BE2C (cell line): Measurements from ENCODE around the gene CEBPG.

Source experiments
- DNase-seq: peaks from one replicate; pipeline ENCODE4 v3.0.0-alpha.2; 2020
- H3K27me3 ChIP-seq: fragments of 250-450 bp; sonication (Bioruptor Pico); 2 replicates; pipeline ENCODE4 v1.5.1; 2020; ENCODE audit warnings: mild to moderate bottlenecking
- H3K36me3 ChIP-seq: fragments of 250-450 bp; sonication (Bioruptor Pico); 2 replicates; pipeline ENCODE4 v1.5.1; 2020; ENCODE audit warnings: mild to moderate bottlenecking
- H3K4me1 ChIP-seq: fragments of 250-450 bp; sonication (Bioruptor Pico); 2 replicates; pipeline ENCODE4 v1.5.1; 2020
- H3K4me3 ChIP-seq: 2 replicates; pipeline ENCODE4 v1.5.1; 2011; ENCODE audit warnings: low read depth, low read length
- H3K9me3 ChIP-seq: fragments of 250-450 bp; sonication (Bioruptor Pico); 2 replicates; pipeline ENCODE4 v1.5.1; 2020
- TF ChIP-seq, protein P1 (sequence below): IDR thresholded peaks from 2 replicates; pipeline ENCODE4 v1.5.1; 2012; ENCODE audit warnings: mild to moderate bottlenecking, low read depth, low read length

Gene CEBPG

DNA sequence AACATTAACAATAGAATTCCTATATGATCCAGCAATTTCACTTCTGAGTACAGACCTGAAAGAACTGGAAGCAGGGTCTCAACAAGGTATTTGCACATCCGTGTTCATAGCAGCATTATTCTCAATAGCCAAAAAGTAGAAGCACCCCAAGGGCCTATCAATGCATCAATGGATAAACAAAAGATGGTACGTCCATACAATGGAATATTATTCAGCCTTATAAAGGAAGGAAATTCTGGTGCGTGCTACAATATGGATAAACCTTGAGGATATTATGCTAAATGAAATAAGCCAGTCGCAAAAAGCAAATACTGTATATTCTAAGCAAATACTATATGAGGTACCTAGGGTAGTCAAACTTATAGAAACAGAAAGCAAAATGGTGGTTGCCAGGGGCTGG, 40.4 kb upstream of the CEBPG start:
- H3K36me3 ChIP-seq: no peaks in the 10 kb centered on the region
- TF ChIP-seq, protein P1, sequence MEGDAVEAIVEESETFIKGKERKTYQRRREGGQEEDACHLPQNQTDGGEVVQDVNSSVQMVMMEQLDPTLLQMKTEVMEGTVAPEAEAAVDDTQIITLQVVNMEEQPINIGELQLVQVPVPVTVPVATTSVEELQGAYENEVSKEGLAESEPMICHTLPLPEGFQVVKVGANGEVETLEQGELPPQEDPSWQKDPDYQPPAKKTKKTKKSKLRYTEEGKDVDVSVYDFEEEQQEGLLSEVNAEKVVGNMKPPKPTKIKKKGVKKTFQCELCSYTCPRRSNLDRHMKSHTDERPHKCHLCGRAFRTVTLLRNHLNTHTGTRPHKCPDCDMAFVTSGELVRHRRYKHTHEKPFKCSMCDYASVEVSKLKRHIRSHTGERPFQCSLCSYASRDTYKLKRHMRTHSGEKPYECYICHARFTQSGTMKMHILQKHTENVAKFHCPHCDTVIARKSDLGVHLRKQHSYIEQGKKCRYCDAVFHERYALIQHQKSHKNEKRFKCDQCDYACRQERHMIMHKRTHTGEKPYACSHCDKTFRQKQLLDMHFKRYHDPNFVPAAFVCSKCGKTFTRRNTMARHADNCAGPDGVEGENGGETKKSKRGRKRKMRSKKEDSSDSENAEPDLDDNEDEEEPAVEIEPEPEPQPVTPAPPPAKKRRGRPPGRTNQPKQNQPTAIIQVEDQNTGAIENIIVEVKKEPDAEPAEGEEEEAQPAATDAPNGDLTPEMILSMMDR: no peak
- H3K4me3 ChIP-seq: no peak overlapping the region
- H3K4me1 ChIP-seq: no peaks in the 10 kb centered on the region
- no peaks in the 10 kb centered on the region for H3K9me3 ChIP-seq
- DNase-seq: no peak
- no peaks in the 10 kb centered on the region for H3K27me3 ChIP-seq

DNA sequence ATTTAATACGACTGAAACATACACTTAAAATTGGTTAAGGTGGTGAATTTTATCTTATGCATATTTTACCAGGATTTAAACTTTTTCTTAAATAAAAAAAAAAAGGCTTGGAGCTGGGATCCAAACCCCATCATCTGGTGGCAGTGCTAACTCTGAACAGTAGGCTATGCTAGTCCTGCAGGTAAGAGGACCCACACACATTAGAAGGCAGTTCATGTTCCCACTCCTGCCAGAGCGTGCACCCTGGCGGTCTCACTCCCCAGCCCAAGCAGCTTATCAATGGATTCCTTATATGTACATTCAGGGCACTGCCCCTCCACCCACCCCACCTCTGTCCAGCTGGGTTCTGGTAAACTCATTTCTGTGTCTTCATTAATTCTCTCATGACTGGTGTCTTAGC, 39.9 kb upstream of the CEBPG start:
- Histone ChIP-seq H3K27me3 (no peaks in the 10 kb centered on the region), H3K4me3 (no peak overlapping the region), H3K9me3 (no peaks in the 10 kb centered on the region), H3K4me1 (no peaks in the 10 kb centered on the region), H3K36me3 (no peaks in the 10 kb centered on the region)
- TF ChIP-seq, protein P1: no peak
- DNase-seq: no peak

DNA sequence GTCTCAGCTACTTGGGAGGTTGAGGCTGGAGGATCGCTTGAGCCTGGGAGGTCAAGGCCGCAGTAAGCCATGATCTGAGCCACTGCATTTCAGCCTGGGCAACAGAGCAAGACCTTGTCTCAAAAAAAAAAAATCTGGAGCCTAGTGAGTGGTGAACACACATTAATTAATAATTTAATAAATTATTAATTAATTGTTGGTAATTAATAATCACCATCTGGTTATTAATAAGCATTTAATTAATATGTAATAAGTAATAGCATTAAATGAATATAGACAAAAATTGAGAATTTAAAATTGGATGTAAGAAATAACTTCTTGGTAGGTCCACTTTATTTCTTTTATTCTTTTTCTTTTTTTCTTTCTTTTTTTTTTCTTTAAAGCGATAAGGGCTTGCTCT, 39.2 kb upstream of the CEBPG start:
- no peaks in the 10 kb centered on the region for H3K27me3 ChIP-seq
- no peak for DNase-seq
- H3K4me1 ChIP-seq: no peaks in the 10 kb centered on the region
- no peaks in the 10 kb centered on the region for H3K9me3 ChIP-seq
- no peaks in the 10 kb centered on the region for H3K36me3 ChIP-seq
- TF ChIP-seq, protein P1: no peak
- no peak overlapping the region for H3K4me3 ChIP-seq

DNA sequence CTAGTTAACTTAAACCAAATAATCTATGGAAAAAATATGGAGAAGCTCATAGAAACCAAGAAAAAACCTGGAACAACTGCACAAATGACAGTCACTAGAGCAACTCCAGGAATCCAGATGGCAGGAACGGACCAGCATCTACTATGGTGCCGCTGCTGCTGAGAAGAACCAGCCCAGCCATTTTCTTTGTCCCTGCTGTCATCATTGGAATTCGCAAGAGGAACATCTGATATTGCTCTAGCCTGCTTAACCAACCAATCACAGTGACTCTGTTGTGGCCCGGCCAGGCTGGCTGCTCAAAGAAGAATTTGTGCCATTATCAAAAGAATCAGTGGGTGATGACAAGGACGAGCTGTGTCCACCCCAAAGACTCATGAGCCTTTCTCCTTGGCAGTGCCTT, 38.1 kb upstream of the CEBPG start:
- H3K36me3 ChIP-seq: no peaks in the 10 kb centered on the region
- no peak overlapping the region for H3K4me3 ChIP-seq
- no peaks in the 10 kb centered on the region for H3K27me3 ChIP-seq
- TF ChIP-seq, protein P1: no peak
- H3K4me1 ChIP-seq: no peaks in the 10 kb centered on the region
- H3K9me3 ChIP-seq: no peaks in the 10 kb centered on the region
- DNase-seq: no peak

DNA sequence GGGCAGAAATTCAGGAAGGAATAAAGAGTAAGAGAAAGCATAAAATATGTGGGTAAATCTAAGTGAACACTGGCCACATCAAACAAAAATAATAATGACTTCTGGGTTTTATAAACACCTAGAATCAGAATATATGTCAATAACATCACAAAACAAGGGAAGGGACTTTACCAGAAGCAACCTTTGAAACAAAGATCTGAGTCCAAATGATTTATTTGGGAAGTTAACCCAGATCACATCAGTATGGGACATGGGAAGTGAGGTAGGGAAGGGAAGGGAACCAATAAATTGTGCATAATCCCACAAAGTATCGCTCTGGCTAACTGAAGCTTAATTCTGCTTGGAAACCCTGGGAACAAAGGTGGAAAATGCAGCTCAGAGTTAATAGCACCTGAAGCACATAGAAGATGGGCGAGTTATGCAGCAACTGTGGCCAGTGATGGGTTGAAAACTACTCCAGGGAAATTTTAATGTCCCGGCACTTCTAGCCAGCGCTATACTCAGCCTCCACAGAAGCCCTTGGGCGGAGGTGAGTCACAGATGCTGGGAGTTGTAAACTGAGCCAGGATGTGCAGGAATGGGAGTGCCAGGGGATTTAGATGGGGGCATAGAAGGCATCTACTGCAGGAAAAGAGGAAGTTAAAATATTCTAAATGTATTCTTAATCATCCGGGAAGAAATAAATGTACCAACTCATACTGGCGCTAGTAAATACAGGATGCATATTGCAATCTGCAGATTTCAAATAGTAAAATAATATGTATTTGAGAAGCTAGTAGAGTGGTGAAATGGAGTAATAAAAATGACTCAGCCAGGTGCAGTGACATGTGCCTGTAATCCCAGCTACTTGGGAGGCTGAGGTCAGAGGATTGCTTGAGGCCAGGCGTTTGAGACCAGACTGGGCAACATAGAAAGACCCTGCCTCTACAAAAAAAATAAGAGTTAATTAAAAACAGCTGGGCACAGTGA, 34.2 kb upstream of the CEBPG start:
- Histone ChIP-seq H3K36me3 (no peaks in the 10 kb centered on the region), H3K4me3 (no peak overlapping the region), H3K27me3 (peaks cover 10% of the 10 kb centered on the region; the same call in 1 of the 2 replicates), H3K4me1 (no peaks in the 10 kb centered on the region), H3K9me3 (no peaks in the 10 kb centered on the region)
- TF ChIP-seq, protein P1: no peak
- no peak for DNase-seq

DNA sequence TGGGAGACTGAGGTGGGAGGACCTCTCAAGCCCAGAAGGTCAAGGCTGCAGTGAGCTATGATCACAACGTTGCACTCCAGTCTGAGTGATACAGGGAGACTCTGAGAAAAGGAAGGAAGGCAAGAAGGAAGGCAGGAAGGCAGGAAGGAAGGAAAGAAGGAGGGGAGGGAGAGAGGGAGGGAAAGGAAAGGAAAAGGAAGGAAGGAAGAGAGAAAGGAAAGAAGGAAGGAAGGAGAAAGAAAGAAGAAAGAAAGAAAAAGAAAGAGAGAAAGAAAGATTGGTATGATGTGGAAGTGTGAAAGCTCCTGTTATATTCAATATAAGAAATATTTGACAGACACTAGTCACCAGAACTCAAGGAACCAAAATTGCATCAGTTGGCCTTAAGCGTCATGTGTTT, 32.5 kb upstream of the CEBPG start:
- no peak overlapping the region for H3K4me3 ChIP-seq

More for the DNA sequence above, 32.5 kb upstream of the CEBPG start:
- no peaks in the 10 kb centered on the region for H3K36me3 ChIP-seq
- H3K27me3 ChIP-seq: peaks cover 10% of the 10 kb centered on the region; the same call in 1 of the 2 replicates
- H3K4me1 ChIP-seq: no peaks in the 10 kb centered on the region
- TF ChIP-seq, protein P1: no peak
- H3K9me3 ChIP-seq: no peaks in the 10 kb centered on the region
- DNase-seq: no peak
